Measurements from ENCODE around the gene SEH1L. TPM values are rescaled to one million over a fixed set of nuclear protein-coding genes. Genes with fewer than 3 reads are reported as not detected.

SEH1L gene
- total and polyA plus RNA-seq, 2 experiments from 2014 or later: 30.2 to 49.5 TPM

- Histone ChIP-seq H3F3A (ENCODE audit: insufficient read depth) (no peaks in the 10 kb centered on the region), H3K4me2 (ENCODE audit: unreplicated experiment) (no peak overlapping the region), H3K9me2 (ENCODE audit: insufficient read depth) (no peaks in the 10 kb centered on the region; the same call in 1 of the 2 replicates), H3K27me3 (replicated peaks; ENCODE audit: insufficient read depth) (no peaks in the 10 kb centered on the region), H2AFZ (no peak overlapping the region), H3K27ac (no peak overlapping the region), H3K36me3 (ENCODE audit: low read depth) (no peaks in the 10 kb centered on the region), H3K4me1 (ENCODE audit: insufficient read depth) (no peaks in the 10 kb centered on the region), H3K9me3 (ENCODE audit: low read depth) (no peaks in the 10 kb centered on the region), H3K4me3 (no peak overlapping the region), H3K79me2 (ENCODE audit: insufficient read depth) (no peaks in the 10 kb centered on the region), H4K20me1 (ENCODE audit: insufficient read depth) (no peaks in the 10 kb centered on the region), H3K9ac (no peak overlapping the region)
- no peak for DNase-seq
- no peak for TF ChIP-seq EZH2phosphoT487 (IDR thresholded peaks at IDR 0.05; ENCODE audit: insufficient read depth, low read depth)
- TF ChIP-seq EZH2 (IDR thresholded peaks at IDR 0.05; ENCODE audit: insufficient read depth, poor library complexity, severe bottlenecking): no peak
- 55 to 60% methylated on average over 4 of the region's 4 CpGs for WGBS, 2 experiments (ENCODE audit: low coverage in 1 of 2, low lambda C conversion rate in 2 of 2, missing lambda C conversion rate in 2 of 2)
- in situ Hi-C loops (cut with MboI): loop anchor here (25.0 kb wide), 1 partner anchor 541 kb away; the partner anchor contains the start of gene AFG3L2
These were observed 19.6 kb upstream of the SEH1L start for GRCh38 chr18:12928206-12928605.

- no peaks in the 10 kb centered on the region for H3K27me3 ChIP-seq (replicated peaks; ENCODE audit: insufficient read depth)
- in situ Hi-C loops (cut with MboI): loop anchor here (25.0 kb wide), 1 partner anchor 541 kb away; the partner anchor contains the start of gene AFG3L2
These were observed 19.2 kb upstream of the SEH1L start for GRCh38 chr18:12928641-12929040.

GRCh38 chr18:12929477-12930083 lies 18.2 kb upstream of the SEH1L start:
- Histone ChIP-seq H3K4me2 (ENCODE audit: unreplicated experiment) (no peak overlapping the region), H3K9ac (no peak overlapping the region), H3K27ac (no peak overlapping the region), H3K79me2 (ENCODE audit: insufficient read depth) (no peaks in the 10 kb centered on the region), H2AFZ (no peak overlapping the region), H3K9me3 (ENCODE audit: low read depth) (no peaks in the 10 kb centered on the region), H3K4me3 (no peak overlapping the region), H3K9me2 (ENCODE audit: insufficient read depth) (no peaks in the 10 kb centered on the region; the same call in 1 of the 2 replicates), H4K20me1 (ENCODE audit: insufficient read depth) (no peaks in the 10 kb centered on the region), H3K27me3 (replicated peaks; ENCODE audit: insufficient read depth) (no peaks in the 10 kb centered on the region), H3F3A (ENCODE audit: insufficient read depth) (no peaks in the 10 kb centered on the region), H3K36me3 (ENCODE audit: low read depth) (no peaks in the 10 kb centered on the region), H3K4me1 (ENCODE audit: insufficient read depth) (peaks cover 4% of the 10 kb centered on the region; the same call in 1 of the 2 replicates)
- DNase-seq: no peak
- in situ Hi-C loops (cut with MboI): loop anchor here (5.0 to 25.0 kb wide), 2 partner anchors 197 to 542 kb away; partner anchors contain the start of gene AFG3L2
- no peak for TF ChIP-seq EZH2 (IDR thresholded peaks at IDR 0.05; ENCODE audit: insufficient read depth, poor library complexity, severe bottlenecking)
- WGBS, 2 experiments (ENCODE audit: low coverage in 1 of 2, low lambda C conversion rate in 2 of 2, missing lambda C conversion rate in 2 of 2): 80 to 85% methylated on average over 5 of the region's 5 CpGs

More at GRCh38 chr18:12928641-12929040, 19.2 kb upstream of the SEH1L start:
- no peak for DNase-seq
- H3K4me3 ChIP-seq: no peak overlapping the region
- 66% methylated on average over 5 of the region's 5 CpGs for WGBS, 2 experiments (ENCODE audit: low coverage in 1 of 2, low lambda C conversion rate in 2 of 2, missing lambda C conversion rate in 2 of 2)
- TF ChIP-seq EZH2 (IDR thresholded peaks at IDR 0.05; ENCODE audit: insufficient read depth, poor library complexity, severe bottlenecking) (no peak), EZH2phosphoT487 (IDR thresholded peaks at IDR 0.05; ENCODE audit: insufficient read depth, low read depth) (no peak)
- no peak overlapping the region for H3K9ac ChIP-seq
- H3K27ac ChIP-seq: no peak overlapping the region
- H2AFZ ChIP-seq: no peak overlapping the region
- no peak overlapping the region for H3K4me2 ChIP-seq (ENCODE audit: unreplicated experiment)
- no peaks in the 10 kb centered on the region for H3F3A ChIP-seq (ENCODE audit: insufficient read depth)
- H3K4me1 ChIP-seq (ENCODE audit: insufficient read depth): no peaks in the 10 kb centered on the region
- H4K20me1 ChIP-seq (ENCODE audit: insufficient read depth): no peaks in the 10 kb centered on the region
- no peaks in the 10 kb centered on the region for H3K36me3 ChIP-seq (ENCODE audit: low read depth)
- H3K9me3 ChIP-seq (ENCODE audit: low read depth): no peaks in the 10 kb centered on the region
- no peaks in the 10 kb centered on the region for H3K79me2 ChIP-seq (ENCODE audit: insufficient read depth)
- H3K9me2 ChIP-seq (ENCODE audit: insufficient read depth): no peaks in the 10 kb centered on the region; the same call in 1 of the 2 replicates

GRCh38 chr18:12930376-12930775 lies 17.4 kb upstream of the SEH1L start:
- H3K27me3 ChIP-seq (replicated peaks; ENCODE audit: insufficient read depth): no peaks in the 10 kb centered on the region
- H3K9me2 ChIP-seq (ENCODE audit: insufficient read depth): no peaks in the 10 kb centered on the region; the same call in 1 of the 2 replicates
- no peak overlapping the region for H3K4me3 ChIP-seq
- H3K9me3 ChIP-seq (ENCODE audit: low read depth): no peaks in the 10 kb centered on the region
- in situ Hi-C loops (cut with MboI): loop anchor here (5.0 to 25.0 kb wide), 2 partner anchors 198 to 543 kb away; partner anchors contain the start of gene AFG3L2
- WGBS, 2 experiments (ENCODE audit: low coverage in 1 of 2, low lambda C conversion rate in 2 of 2, missing lambda C conversion rate in 2 of 2): 78 to 84% methylated on average over 3 of the region's 3 CpGs
- no peaks in the 10 kb centered on the region for H3K36me3 ChIP-seq (ENCODE audit: low read depth)
- no peak for TF ChIP-seq EZH2phosphoT487 (IDR thresholded peaks at IDR 0.05; ENCODE audit: insufficient read depth, low read depth)
- no peak for TF ChIP-seq EZH2 (IDR thresholded peaks at IDR 0.05; ENCODE audit: insufficient read depth, poor library complexity, severe bottlenecking)
- peaks cover 4% of the 10 kb centered on the region; the same call in 1 of the 2 replicates for H3K4me1 ChIP-seq (ENCODE audit: insufficient read depth)
- no peak for DNase-seq
- H3K79me2 ChIP-seq (ENCODE audit: insufficient read depth): no peaks in the 10 kb centered on the region
- H3F3A ChIP-seq (ENCODE audit: insufficient read depth): no peaks in the 10 kb centered on the region
- H3K9ac ChIP-seq: no peak overlapping the region
- H2AFZ ChIP-seq: no peak overlapping the region
- no peaks in the 10 kb centered on the region for H4K20me1 ChIP-seq (ENCODE audit: insufficient read depth)
- no peak overlapping the region for H3K27ac ChIP-seq
- H3K4me2 ChIP-seq (ENCODE audit: unreplicated experiment): no peak overlapping the region

Measured in GM23248 (cell line).